GM12878 (cell line): ENCODE results near the gene DPH7. TPM values are rescaled to one million over a fixed set of nuclear protein-coding genes. Genes with fewer than 3 reads are reported as not detected.

Experiments
- ATAC-seq: fragments of 200-7000 bp; cut with Tn5 transposase; 3 replicates; pipeline ENCODE4 v1.9.1; 2020; ENCODE audit warnings: mild to moderate bottlenecking, moderate library complexity
- BruUV-seq: library from RNA; stranded (reverse); fragments of 400-500 nt; replicated peaks from 2 replicates; lab custom pipeline; 2021; lab: Mats Ljungman, UMichigan
- CTCF ChIA-PET: fragments of 300-600 bp; sonication (Branson Sonifier 250); formaldehyde crosslinking; extraction: SDS; loops from one replicate; lab custom pipeline; 2021; ENCODE audit warnings: inconsistent platforms; lab: Yijun Ruan, JAX
- POLR2A ChIA-PET: fragments of 350-600 bp; formaldehyde crosslinking; extraction: SDS; loops from one replicate; lab custom pipeline; 2021; ENCODE audit warnings: inconsistent platforms; lab: Charles Lee
- RAD21 ChIA-PET: fragments of 300-600 bp; sonication (Branson Sonifier 250); formaldehyde crosslinking; loops from one replicate; lab custom pipeline; 2023; ENCODE audit warnings: antibody characterized with exemption; ENCODE audit not compliant: unreplicated experiment; lab: Charles Lee
- SMC1A ChIA-PET: fragments of 300-600 bp; sonication (Branson Sonifier 250); formaldehyde crosslinking; loops from one replicate; lab custom pipeline; 2023; ENCODE audit not compliant: unreplicated experiment, uncharacterized antibody; lab: Charles Lee
- DNase-seq: peaks from one replicate; pipeline ENCODE4 v3.0.0-alpha.2; 2011; ENCODE audit warnings: low read depth, low spot score
- FAIRE-seq: peaks from 3 replicates; lab custom pipeline; 2011; peaks lifted over from hg19 to GRCh38; lab: Jason Lieb, UNC
- H2AFZ ChIP-seq: 2 replicates; pipeline ENCODE4 v1.6.0; 2011; ENCODE audit warnings: low read depth, low read length, control low read depth; ENCODE audit not compliant: control insufficient read depth
- H3K27ac ChIP-seq: 2 replicates; pipeline ENCODE4 v1.5.1; 2011; ENCODE audit warnings: control low read depth; ENCODE audit not compliant: control insufficient read depth, insufficient read depth
- H3K27me3 ChIP-seq, 2 experiments: replicated peaks in 1 of 2; 2 replicates each; pipeline versions ENCODE4 v1.6.0 to v1.6.1; 2011; ENCODE audit warnings: low read length in 1 of 2; ENCODE audit not compliant: control insufficient read depth in 2 of 2, insufficient read depth in 2 of 2
- H3K36me3 ChIP-seq, 2 experiments: 2 replicates each; pipeline ENCODE4 v1.5.1; 2011; ENCODE audit warnings: low read length in 1 of 2; ENCODE audit not compliant: control insufficient read depth in 2 of 2, insufficient read depth in 2 of 2
- H3K4me1 ChIP-seq: 2 replicates; pipeline ENCODE4 v1.6.1; 2011; ENCODE audit warnings: mild to moderate bottlenecking, low read length, moderate library complexity, mixed read lengths; ENCODE audit not compliant: control insufficient read depth, insufficient read depth
- H3K4me2 ChIP-seq: 2 replicates; pipeline ENCODE4 v1.6.0; 2011; ENCODE audit warnings: control low read depth; ENCODE audit not compliant: control insufficient read depth, insufficient read depth
- H3K4me3 ChIP-seq: fragments of 200-600 bp; sonication (generic); 2 replicates; pipeline ENCODE4 v1.5.1; 2016
- H3K79me2 ChIP-seq: 2 replicates; pipeline ENCODE4 v1.6.0; 2011; ENCODE audit warnings: low read length; ENCODE audit not compliant: control insufficient read depth, insufficient read depth
- H3K9ac ChIP-seq: 2 replicates; pipeline ENCODE4 v1.8.0; 2011; ENCODE audit warnings: low read length, control low read depth, mixed read lengths; ENCODE audit not compliant: control insufficient read depth, insufficient read depth
- H3K9me3 ChIP-seq: replicated peaks from 3 replicates; pipeline ENCODE4 v1.5.1; 2011; ENCODE audit warnings: mild to moderate bottlenecking, low read length; ENCODE audit not compliant: control insufficient read depth, insufficient read depth
- H4K20me1 ChIP-seq: 2 replicates; pipeline ENCODE4 v1.6.0; 2011; ENCODE audit not compliant: control insufficient read depth, insufficient read depth
- BACH1 ChIP-seq: fragments of 450-650 bp; IDR thresholded peaks from 2 replicates; pipeline ENCODE4 v1.6.1; 2017; ENCODE audit warnings: mild to moderate bottlenecking, borderline replicate concordance
- EED ChIP-seq: sonication (generic); IDR thresholded peaks from 2 replicates; pipeline ENCODE4 v1.6.1; 2016; ENCODE audit warnings: antibody characterized with exemption, low read depth
- JUNB ChIP-seq: IDR thresholded peaks from 2 replicates; pipeline ENCODE4 v1.6.1; 2016; ENCODE audit warnings: antibody characterized with exemption, mild to moderate bottlenecking
- JUND ChIP-seq: IDR thresholded peaks from 2 replicates; pipeline ENCODE4 v1.6.1; 2012; ENCODE audit warnings: low read depth, mild to moderate bottlenecking, low read length, improper control_type of control experiment, moderate library complexity
- MEF2A ChIP-seq: IDR thresholded peaks from 2 replicates; pipeline ENCODE4 v1.6.1; 2011; ENCODE audit warnings: low read depth, mild to moderate bottlenecking, low read length, moderate library complexity; ENCODE audit not compliant: insufficient read depth
- PML ChIP-seq: IDR thresholded peaks from 2 replicates; pipeline ENCODE4 v1.6.1; 2012; ENCODE audit warnings: low read length, inconsistent platforms
- TCF3 ChIP-seq: IDR thresholded peaks from 2 replicates; pipeline ENCODE4 v1.6.1; 2012; ENCODE audit warnings: low read depth, mild to moderate bottlenecking, low read length, borderline replicate concordance; ENCODE audit not compliant: insufficient read depth
- ZNF622 ChIP-seq: fragments of 450-650 bp; IDR thresholded peaks from 2 replicates; pipeline ENCODE4 v1.6.1; 2017; ENCODE audit warnings: mild to moderate bottlenecking, inconsistent platforms
- WGBS: methylation state at CpG from one replicate; pipeline ENCODE4 v1.1.6; 2016; ENCODE audit warnings: low lambda C conversion rate; ENCODE audit not compliant: insufficient replicate concordance, insufficient coverage; ENCODE audit errors: missing lambda C conversion rate; 5-methylcytosine and 5-hydroxymethylcytosine counted together
- in situ Hi-C: fragments of 300-500 bp; cut with MboI; formaldehyde crosslinking; loops from 9 replicates; pipeline ENCODE4 v1.14.3; 2018; ENCODE audit warnings: mixed read lengths
- intact Hi-C: fragments of 100-400 bp; cut with micrococcal nuclease; formaldehyde crosslinking; loops from one replicate; pipeline ENCODE4 v1.14.2; 2022; ENCODE audit not compliant: unreplicated experiment
- polyA plus RNA-seq, 11 experiments: library from polyadenylated mRNA; depleted of rRNA in 4 of 11; unstranded in 6 of 11; stranded (reverse) in 5 of 11; fragments of >200 nt; fragmentation: Nextera tagmentation in 4 of 11; fragmentation: Illumina TruSeq in 1 of 11; extraction: Ambion mirVana in 4 of 11; extraction: Trizol in 1 of 11; gene quantifications; 1 replicate in 1 of 11; 2 replicates in 10 of 11; pipeline versions ENCODE4 v1.2.1 to v1.2.3, GENCODE V29; 2011 to 2016; ENCODE audit warnings: inconsistent platforms in 2 of 11, missing spikeins in 2 of 11, low read depth in 1 of 11
- total RNA-seq, 4 experiments: library from RNA; depleted of rRNA in 3 of 4; stranded (reverse); fragments of >200 nt in 3 of 4; fragmentation: Illumina TruSeq in 1 of 4; extraction: Trizol in 1 of 4; gene quantifications; 2 replicates each; pipeline versions ENCODE4 v1.2.1 to v1.2.3, GENCODE V29; 2013 to 2021
- TF ChIP-seq, protein P1 (sequence below): IDR thresholded peaks from 2 replicates; pipeline ENCODE4 v1.6.1; 2011; ENCODE audit warnings: low read depth, low read length, improper control_type of control experiment, borderline replicate concordance
- TF ChIP-seq, protein P2 (sequence below): fragments of 450-650 bp; IDR thresholded peaks from 2 replicates; pipeline ENCODE4 v1.6.1; 2018; ENCODE audit warnings: mild to moderate bottlenecking, low read depth, moderate library complexity; ENCODE audit not compliant: partially characterized antibody
- TF ChIP-seq, protein P3 (sequence below): fragments of 450-650 bp; IDR thresholded peaks from 2 replicates; pipeline ENCODE4 v1.6.1; 2017; ENCODE audit warnings: mild to moderate bottlenecking, low read depth, inconsistent platforms; ENCODE audit not compliant: poor library complexity, severe bottlenecking
- TF ChIP-seq, protein P4 (sequence below): fragments of 450-650 bp; formaldehyde crosslinking; IDR thresholded peaks from 2 replicates; pipeline ENCODE4 v1.4.0; 2020; ENCODE audit warnings: mild to moderate bottlenecking, moderate library complexity

DPH7 gene
- total and polyA plus RNA-seq, 10 of the 15 experiments (the other 5 are each of a cell fraction or from before 2014, with no cell fraction given): 8.7 to 40.0 (median 28.1) TPM

DNA sequence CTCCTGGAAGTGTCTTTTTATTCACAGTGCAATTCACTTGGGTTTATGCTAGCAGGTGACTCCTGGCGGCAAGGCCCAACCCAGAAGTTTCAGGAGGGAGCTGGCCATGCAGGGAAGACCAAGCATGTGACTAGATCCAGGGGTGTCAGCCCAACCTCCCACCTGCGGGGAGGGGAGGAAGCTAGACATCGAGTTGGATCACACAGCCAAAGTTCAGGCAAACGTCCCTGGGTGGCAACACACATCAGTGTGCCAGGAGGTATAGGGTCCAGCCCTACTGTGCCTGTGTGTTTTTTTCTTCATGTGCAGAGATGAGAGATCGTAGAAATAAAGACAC is 53.8 kb downstream of the DPH7 start:
- intact Hi-C loops: loop anchor here (10.0 kb wide), 2 partner anchors 60 to 230 kb away; no protein-coding TSS in a partner anchor
- no peak for ATAC-seq
- Histone ChIP-seq H3K9ac (no peak overlapping the region), H4K20me1 (no peaks in the 10 kb centered on the region), H2AFZ (no peak overlapping the region), H3K27me3 (no peaks in the 10 kb centered on the region), H3K4me3 (no peak overlapping the region), H3K36me3 (no peaks in the 10 kb centered on the region), H3K9me3 (no peaks in the 10 kb centered on the region), H3K4me2 (no peak overlapping the region), H3K27ac (no peak overlapping the region), H3K79me2 (no peaks in the 10 kb centered on the region), H3K4me1 (no peaks in the 10 kb centered on the region)
- DNase-seq: no peak
- 48% methylated on average over 4 of the region's 5 CpGs for WGBS
- ChIA-PET RAD21 (interaction anchor here (1.1 to 1.8 kb wide), 3 partner anchors 16 to 288 kb away, joined by 3 to 4 read pairs (median 3); partner anchors contain the start of genes EXD3 and NOXA1), SMC1A (interaction anchor here (0.8 kb wide), 1 partner anchor 16 kb away, joined by 4 read pairs; no protein-coding TSS in a partner anchor), CTCF (interaction anchor here (0.6 to 3.1 kb wide), 7 partner anchors 10 to 119 kb away, joined by 3 to 14 read pairs (median 3); partner anchors contain the start of gene EXD3), POLR2A (interaction anchor here (1.0 kb wide), 1 partner anchor 102 kb away, joined by 6 read pairs; the partner anchor contains the start of genes EXD3 and NOXA1)
- no peak for FAIRE-seq
- no TSS peak for BruUV-seq
- in situ Hi-C loops: loop anchor here (5.0 kb wide), 1 partner anchor 233 kb away; no protein-coding TSS in a partner anchor
- TF ChIP-seq EED (no peak), ZNF622 (no peak), JUND (no peak), TCF3 (no peak), BACH1 (no peak), MEF2A (no peak), JUNB (no peak), PML (no peak)
- TF ChIP-seq, protein P1, sequence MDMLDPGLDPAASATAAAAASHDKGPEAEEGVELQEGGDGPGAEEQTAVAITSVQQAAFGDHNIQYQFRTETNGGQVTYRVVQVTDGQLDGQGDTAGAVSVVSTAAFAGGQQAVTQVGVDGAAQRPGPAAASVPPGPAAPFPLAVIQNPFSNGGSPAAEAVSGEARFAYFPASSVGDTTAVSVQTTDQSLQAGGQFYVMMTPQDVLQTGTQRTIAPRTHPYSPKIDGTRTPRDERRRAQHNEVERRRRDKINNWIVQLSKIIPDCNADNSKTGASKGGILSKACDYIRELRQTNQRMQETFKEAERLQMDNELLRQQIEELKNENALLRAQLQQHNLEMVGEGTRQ: no peak
- TF ChIP-seq, protein P2, sequence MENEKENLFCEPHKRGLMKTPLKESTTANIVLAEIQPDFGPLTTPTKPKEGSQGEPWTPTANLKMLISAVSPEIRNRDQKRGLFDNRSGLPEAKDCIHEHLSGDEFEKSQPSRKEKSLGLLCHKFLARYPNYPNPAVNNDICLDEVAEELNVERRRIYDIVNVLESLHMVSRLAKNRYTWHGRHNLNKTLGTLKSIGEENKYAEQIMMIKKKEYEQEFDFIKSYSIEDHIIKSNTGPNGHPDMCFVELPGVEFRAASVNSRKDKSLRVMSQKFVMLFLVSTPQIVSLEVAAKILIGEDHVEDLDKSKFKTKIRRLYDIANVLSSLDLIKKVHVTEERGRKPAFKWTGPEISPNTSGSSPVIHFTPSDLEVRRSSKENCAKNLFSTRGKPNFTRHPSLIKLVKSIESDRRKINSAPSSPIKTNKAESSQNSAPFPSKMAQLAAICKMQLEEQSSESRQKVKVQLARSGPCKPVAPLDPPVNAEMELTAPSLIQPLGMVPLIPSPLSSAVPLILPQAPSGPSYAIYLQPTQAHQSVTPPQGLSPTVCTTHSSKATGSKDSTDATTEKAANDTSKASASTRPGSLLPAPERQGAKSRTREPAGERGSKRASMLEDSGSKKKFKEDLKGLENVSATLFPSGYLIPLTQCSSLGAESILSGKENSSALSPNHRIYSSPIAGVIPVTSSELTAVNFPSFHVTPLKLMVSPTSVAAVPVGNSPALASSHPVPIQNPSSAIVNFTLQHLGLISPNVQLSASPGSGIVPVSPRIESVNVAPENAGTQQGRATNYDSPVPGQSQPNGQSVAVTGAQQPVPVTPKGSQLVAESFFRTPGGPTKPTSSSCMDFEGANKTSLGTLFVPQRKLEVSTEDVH: no peak
- TF ChIP-seq, protein P3, sequence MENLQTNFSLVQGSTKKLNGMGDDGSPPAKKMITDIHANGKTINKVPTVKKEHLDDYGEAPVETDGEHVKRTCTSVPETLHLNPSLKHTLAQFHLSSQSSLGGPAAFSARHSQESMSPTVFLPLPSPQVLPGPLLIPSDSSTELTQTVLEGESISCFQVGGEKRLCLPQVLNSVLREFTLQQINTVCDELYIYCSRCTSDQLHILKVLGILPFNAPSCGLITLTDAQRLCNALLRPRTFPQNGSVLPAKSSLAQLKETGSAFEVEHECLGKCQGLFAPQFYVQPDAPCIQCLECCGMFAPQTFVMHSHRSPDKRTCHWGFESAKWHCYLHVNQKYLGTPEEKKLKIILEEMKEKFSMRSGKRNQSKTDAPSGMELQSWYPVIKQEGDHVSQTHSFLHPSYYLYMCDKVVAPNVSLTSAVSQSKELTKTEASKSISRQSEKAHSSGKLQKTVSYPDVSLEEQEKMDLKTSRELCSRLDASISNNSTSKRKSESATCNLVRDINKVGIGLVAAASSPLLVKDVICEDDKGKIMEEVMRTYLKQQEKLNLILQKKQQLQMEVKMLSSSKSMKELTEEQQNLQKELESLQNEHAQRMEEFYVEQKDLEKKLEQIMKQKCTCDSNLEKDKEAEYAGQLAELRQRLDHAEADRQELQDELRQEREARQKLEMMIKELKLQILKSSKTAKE: no peak
- TF ChIP-seq, protein P4, sequence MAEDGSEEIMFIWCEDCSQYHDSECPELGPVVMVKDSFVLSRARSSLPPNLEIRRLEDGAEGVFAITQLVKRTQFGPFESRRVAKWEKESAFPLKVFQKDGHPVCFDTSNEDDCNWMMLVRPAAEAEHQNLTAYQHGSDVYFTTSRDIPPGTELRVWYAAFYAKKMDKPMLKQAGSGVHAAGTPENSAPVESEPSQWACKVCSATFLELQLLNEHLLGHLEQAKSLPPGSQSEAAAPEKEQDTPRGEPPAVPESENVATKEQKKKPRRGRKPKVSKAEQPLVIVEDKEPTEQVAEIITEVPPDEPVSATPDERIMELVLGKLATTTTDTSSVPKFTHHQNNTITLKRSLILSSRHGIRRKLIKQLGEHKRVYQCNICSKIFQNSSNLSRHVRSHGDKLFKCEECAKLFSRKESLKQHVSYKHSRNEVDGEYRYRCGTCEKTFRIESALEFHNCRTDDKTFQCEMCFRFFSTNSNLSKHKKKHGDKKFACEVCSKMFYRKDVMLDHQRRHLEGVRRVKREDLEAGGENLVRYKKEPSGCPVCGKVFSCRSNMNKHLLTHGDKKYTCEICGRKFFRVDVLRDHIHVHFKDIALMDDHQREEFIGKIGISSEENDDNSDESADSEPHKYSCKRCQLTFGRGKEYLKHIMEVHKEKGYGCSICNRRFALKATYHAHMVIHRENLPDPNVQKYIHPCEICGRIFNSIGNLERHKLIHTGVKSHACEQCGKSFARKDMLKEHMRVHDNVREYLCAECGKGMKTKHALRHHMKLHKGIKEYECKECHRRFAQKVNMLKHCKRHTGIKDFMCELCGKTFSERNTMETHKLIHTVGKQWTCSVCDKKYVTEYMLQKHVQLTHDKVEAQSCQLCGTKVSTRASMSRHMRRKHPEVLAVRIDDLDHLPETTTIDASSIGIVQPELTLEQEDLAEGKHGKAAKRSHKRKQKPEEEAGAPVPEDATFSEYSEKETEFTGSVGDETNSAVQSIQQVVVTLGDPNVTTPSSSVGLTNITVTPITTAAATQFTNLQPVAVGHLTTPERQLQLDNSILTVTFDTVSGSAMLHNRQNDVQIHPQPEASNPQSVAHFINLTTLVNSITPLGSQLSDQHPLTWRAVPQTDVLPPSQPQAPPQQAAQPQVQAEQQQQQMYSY (CRISPR knock-in tag): no peak
